ENCODE results near the gene SLC44A1. TPM values are rescaled to one million over a fixed set of nuclear protein-coding genes. Genes with fewer than 3 reads are reported as not detected.

Gene SLC44A1
- total RNA-seq, 4 donors from 2014 or later, result 39.3 to 94.1 (median 58.3) TPM

DNA sequence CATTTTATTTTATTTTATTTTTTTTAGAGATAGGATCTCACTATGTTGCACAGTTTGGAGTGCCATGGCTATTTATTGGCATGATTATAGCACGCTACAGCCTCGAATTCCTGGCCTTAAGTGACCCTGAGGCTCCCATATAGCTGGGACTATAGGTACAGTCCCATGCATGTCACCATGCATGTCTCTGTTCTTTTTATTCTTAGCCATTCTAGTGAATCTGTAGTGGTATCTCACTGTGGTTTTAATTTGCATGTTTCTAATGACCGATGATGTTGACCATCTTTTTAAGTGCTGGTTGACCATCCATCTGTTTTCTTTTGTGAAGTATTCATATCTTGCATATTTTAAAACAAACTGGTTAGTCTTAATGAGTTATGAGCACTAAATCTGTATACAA lies 76.1 kb downstream of the SLC44A1 start:
- DNase-seq, result no peak
- Histone ChIP-seq H3K27me3 (no peaks in the 10 kb centered on the region), H3K27ac (peak overlapping the region; percentile 83 to 87 (median 86)), H3K36me3 (no peaks in the 10 kb centered on the region), H3K9me3 (no peaks in the 10 kb centered on the region), H3K4me3 (no peak overlapping the region), H3K4me1 (peaks cover 2 to 59% (median 17%) of the 10 kb centered on the region in 4 donors)
- 83 to 87% methylated on average over 3 of the region's 3 CpGs for WGBS, 2 donors (ENCODE audit: low coverage in 1 of 2)
- in situ Hi-C loops (cut with MboI; ENCODE audit: low pct_ligation_motif_present in 1 of 4, low pct_unique_long_range_greater_than_20kb in 1 of 4, low sequenced_read_pairs in 3 of 4), result no loop called here
- intact Hi-C loops (cut with DNase I; ENCODE audit: low total_unique reads), result no loop called here
- TF ChIP-seq EP300 (IDR thresholded peaks at IDR 0.05; ENCODE audit: low read depth), result no peak
- TF ChIP-seq, protein P1, sequence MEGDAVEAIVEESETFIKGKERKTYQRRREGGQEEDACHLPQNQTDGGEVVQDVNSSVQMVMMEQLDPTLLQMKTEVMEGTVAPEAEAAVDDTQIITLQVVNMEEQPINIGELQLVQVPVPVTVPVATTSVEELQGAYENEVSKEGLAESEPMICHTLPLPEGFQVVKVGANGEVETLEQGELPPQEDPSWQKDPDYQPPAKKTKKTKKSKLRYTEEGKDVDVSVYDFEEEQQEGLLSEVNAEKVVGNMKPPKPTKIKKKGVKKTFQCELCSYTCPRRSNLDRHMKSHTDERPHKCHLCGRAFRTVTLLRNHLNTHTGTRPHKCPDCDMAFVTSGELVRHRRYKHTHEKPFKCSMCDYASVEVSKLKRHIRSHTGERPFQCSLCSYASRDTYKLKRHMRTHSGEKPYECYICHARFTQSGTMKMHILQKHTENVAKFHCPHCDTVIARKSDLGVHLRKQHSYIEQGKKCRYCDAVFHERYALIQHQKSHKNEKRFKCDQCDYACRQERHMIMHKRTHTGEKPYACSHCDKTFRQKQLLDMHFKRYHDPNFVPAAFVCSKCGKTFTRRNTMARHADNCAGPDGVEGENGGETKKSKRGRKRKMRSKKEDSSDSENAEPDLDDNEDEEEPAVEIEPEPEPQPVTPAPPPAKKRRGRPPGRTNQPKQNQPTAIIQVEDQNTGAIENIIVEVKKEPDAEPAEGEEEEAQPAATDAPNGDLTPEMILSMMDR (IDR thresholded peaks at IDR 0.05), result no peak
- no peak for TF ChIP-seq POLR2AphosphoS5 (IDR thresholded peaks at IDR 0.05)
- TF ChIP-seq POLR2A (IDR thresholded peaks at IDR 0.05), result no peak

DNA sequence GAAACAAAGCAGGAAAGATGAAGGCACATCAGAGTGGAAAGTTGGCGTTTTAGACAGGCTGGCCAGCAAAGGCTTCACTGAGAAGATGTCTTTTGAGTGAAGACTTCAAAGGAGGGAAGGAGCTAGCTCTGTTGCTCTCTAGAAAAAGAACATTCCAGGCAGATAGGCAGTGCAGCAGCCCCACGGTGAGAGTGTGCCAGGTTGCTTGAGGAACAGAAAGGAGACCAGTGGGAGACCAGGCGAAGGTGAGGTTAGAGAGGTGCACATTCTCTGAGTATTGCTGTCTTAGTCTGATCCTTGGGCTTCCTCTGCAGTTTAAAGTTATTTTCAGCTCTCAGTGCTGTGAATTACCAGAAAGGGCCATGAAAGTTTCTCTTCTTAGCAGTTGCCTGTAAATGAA lies 83.8 kb downstream of the SLC44A1 start:
- H3K4me3 ChIP-seq, result no peak overlapping the region
- no peaks in the 10 kb centered on the region for H3K27me3 ChIP-seq
- H3K4me1 ChIP-seq, result peaks cover 8 to 24% (median 16%) of the 10 kb centered on the region in 4 donors
- 81 to 92% methylated on average over 2 to 3 of the region's 3 CpGs for WGBS, 2 donors (ENCODE audit: low coverage in 1 of 2)
- H3K9me3 ChIP-seq, result no peaks in the 10 kb centered on the region
- intact Hi-C loops (cut with DNase I; ENCODE audit: low total_unique reads) (no loop called here), in situ Hi-C loops (cut with MboI; ENCODE audit: low pct_ligation_motif_present in 1 of 4, low pct_unique_long_range_greater_than_20kb in 1 of 4, low sequenced_read_pairs in 3 of 4) (no loop called here)
- TF ChIP-seq POLR2A (IDR thresholded peaks at IDR 0.05) (no peak), POLR2AphosphoS5 (IDR thresholded peaks at IDR 0.05) (no peak), EP300 (IDR thresholded peaks at IDR 0.05; ENCODE audit: low read depth) (no peak)
- TF ChIP-seq, protein P1 (IDR thresholded peaks at IDR 0.05), result no peak
- no peaks in the 10 kb centered on the region for H3K36me3 ChIP-seq
- DNase-seq, result no peak
- no peak overlapping the region for H3K27ac ChIP-seq

DNA sequence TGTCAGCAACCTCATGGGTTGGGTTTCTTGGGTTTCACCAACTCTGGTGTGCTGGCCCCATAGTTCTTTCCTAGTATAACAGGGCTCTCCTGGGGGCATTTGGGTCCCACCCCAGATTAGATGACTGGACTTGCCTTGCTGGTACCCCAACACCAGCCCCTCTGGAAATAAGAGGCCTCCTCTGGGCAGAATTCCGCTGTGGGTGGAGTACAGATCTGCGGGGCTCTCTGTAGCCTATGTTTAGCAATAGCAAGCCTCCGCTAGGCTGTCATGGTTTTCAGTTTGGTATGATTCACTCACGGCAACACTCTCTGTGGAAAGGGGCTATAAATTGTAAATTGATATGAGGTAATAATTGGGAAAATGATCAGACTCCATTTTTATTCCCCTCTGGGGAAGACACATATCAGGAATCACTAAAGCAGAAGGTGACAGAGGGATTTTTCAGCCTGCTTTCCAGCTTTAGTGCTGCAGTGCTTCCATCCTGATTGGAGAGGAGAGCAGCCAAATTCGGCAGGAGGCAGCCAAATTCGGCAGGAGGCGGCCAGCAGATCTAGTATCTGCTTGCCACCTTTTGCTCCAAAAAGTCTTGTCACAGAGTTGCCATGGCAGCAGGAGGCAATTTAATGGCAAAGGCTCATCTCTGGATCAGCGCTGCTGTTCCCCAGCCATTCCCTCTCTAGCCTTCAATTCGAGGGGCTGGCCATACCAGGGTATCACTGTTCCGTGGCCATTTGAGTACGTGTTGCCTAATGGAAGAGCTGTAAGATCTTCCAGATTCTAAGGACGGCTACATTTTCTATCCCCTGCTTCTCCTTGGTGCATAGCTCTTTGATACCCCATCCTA lies 84.6 kb downstream of the SLC44A1 start:
- in situ Hi-C loops (cut with MboI; ENCODE audit: low pct_ligation_motif_present in 1 of 4, low pct_unique_long_range_greater_than_20kb in 1 of 4, low sequenced_read_pairs in 3 of 4), result no loop called here
- Histone ChIP-seq H3K27ac (no peak overlapping the region), H3K36me3 (no peaks in the 10 kb centered on the region), H3K27me3 (no peaks in the 10 kb centered on the region), H3K4me3 (no peak overlapping the region), H3K9me3 (no peaks in the 10 kb centered on the region), H3K4me1 (peaks cover 8 to 29% (median 18%) of the 10 kb centered on the region in 4 donors)
- TF ChIP-seq, protein P1 (IDR thresholded peaks at IDR 0.05), result no peak
- TF ChIP-seq POLR2AphosphoS5 (IDR thresholded peaks at IDR 0.05) (no peak), EP300 (IDR thresholded peaks at IDR 0.05; ENCODE audit: low read depth) (no peak), POLR2A (IDR thresholded peaks at IDR 0.05) (no peak)
- DNase-seq, result no peak
- 93 to 95% methylated on average over 2 to 12 of the region's 12 CpGs for WGBS, 2 donors (ENCODE audit: low coverage in 1 of 2)
- intact Hi-C loops (cut with DNase I; ENCODE audit: low total_unique reads), result no loop called here

DNA sequence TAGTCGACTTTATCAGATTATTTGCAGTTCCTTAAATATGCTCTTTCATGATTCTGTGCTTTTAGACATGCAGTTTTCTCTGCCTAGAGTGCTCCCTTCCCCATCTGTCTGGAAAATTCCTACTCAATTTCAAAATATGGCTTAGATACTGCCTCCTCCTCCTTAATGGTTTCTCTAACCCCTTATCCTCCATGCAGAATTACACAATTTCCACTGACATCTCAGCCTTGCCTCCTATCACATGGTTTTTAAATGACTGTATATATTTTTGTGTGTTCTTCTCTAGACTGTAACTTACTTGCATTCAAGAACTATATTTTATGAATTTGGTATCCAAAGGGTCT lies 85.2 kb downstream of the SLC44A1 start:
- no peak overlapping the region for H3K4me3 ChIP-seq
- TF ChIP-seq POLR2AphosphoS5 (IDR thresholded peaks at IDR 0.05), result no peak
- TF ChIP-seq, protein P1 (IDR thresholded peaks at IDR 0.05), result no peak
- TF ChIP-seq POLR2A (IDR thresholded peaks at IDR 0.05), result no peak
- no peak for TF ChIP-seq EP300 (IDR thresholded peaks at IDR 0.05; ENCODE audit: low read depth)
- in situ Hi-C loops (cut with MboI; ENCODE audit: low pct_ligation_motif_present in 1 of 4, low pct_unique_long_range_greater_than_20kb in 1 of 4, low sequenced_read_pairs in 3 of 4) (no loop called here), intact Hi-C loops (cut with DNase I; ENCODE audit: low total_unique reads) (no loop called here)
- H3K36me3 ChIP-seq, result no peaks in the 10 kb centered on the region
- no peak for DNase-seq
- H3K27me3 ChIP-seq, result no peaks in the 10 kb centered on the region
- H3K4me1 ChIP-seq, result peaks cover 8 to 35% (median 19%) of the 10 kb centered on the region in 4 donors
- WGBS, 2 donors (ENCODE audit: low coverage in 1 of 2), result 87 to 100% methylated on average over 1 of the region's 1 CpG
- no peaks in the 10 kb centered on the region for H3K9me3 ChIP-seq
- peak overlapping the region in 2 of 4 donors; percentile 27 to 49 for H3K27ac ChIP-seq
